Peyer's patch (tissue), 4 donors: ENCODE results near the gene ADGRL4. TPM values are rescaled to one million over a fixed set of nuclear protein-coding genes. Genes with fewer than 3 reads are reported as not detected.

Experiments used
- DNase-seq, 3 donors: peaks; one replicate each; pipeline ENCODE4 v3.0.0-alpha.2; 2017 to 2019
- H3K27ac ChIP-seq, 4 donors: fragments of 200-600 bp; sonication (generic); one replicate each; pipeline ENCODE4 v1.5.1; 2016 to 2019
- H3K27me3 ChIP-seq, 2 donors: fragments of 200-600 bp; sonication (generic); one replicate each; pipeline ENCODE4 v1.5.1; 2019
- H3K36me3 ChIP-seq, 3 donors: fragments of 200-600 bp; sonication (generic); one replicate each; pipeline ENCODE4 v1.5.1; 2016 to 2019
- H3K4me1 ChIP-seq, 4 donors: fragments of 200-600 bp; sonication (generic); one replicate each; pipeline ENCODE4 v1.5.1; 2016 to 2019
- H3K4me3 ChIP-seq, 4 donors: fragments of 200-600 bp; sonication (generic); 1 replicate in 3 of 4; 2 replicates in 1 of 4; pipeline ENCODE4 v1.5.1; 2016 to 2019; ENCODE audit warnings: mild to moderate bottlenecking in 1 of 4
- H3K9me3 ChIP-seq, 4 donors: fragments of 200-600 bp; sonication (generic); one replicate each; pipeline ENCODE4 v1.5.1; 2016 to 2019; ENCODE audit warnings: mild to moderate bottlenecking in 1 of 4
- CTCF ChIP-seq, 6 experiments: fragments of 450-650 bp in 4 of 6; fragments of 200-600 bp in 2 of 6; sonication (generic) in 1 of 6; IDR thresholded peaks; one replicate each; pipeline ENCODE4 v1.5.1; 2017 to 2019; ENCODE audit warnings: antibody characterized with exemption in 6 of 6, mild to moderate bottlenecking in 3 of 6, moderate library complexity in 1 of 6
- POLR2A ChIP-seq, 2 donors: fragments of 450-650 bp; IDR thresholded peaks; one replicate each; pipeline ENCODE4 v1.5.1; 2017; ENCODE audit warnings: antibody characterized with exemption in 2 of 2, mild to moderate bottlenecking in 2 of 2, moderate library complexity in 2 of 2
- total RNA-seq, 4 donors: library from RNA; depleted of rRNA; stranded (reverse); fragments of >200 nt; gene quantifications; one replicate each; pipeline ENCODE4 v1.1.0, GENCODE V29; 2016

ADGRL4 gene
- total RNA-seq, 4 donors from 2014 or later = 3.1 to 6.6 (median 4.1) TPM

- TF ChIP-seq POLR2A (IDR thresholded peaks at IDR 0.05) = no peak
- TF ChIP-seq CTCF (IDR thresholded peaks at IDR 0.05) = no peak
- no peaks in the 10 kb centered on the region for H3K4me1 ChIP-seq
- H3K36me3 ChIP-seq = no peaks in the 10 kb centered on the region
- no peak overlapping the region for H3K4me3 ChIP-seq
- no peak for DNase-seq
- H3K27me3 ChIP-seq = no peaks in the 10 kb centered on the region
- H3K9me3 ChIP-seq = no peaks in the 10 kb centered on the region
- H3K27ac ChIP-seq = no peak overlapping the region
These were observed 165.9 kb downstream of the ADGRL4 start for GRCh38 chr1:78840453-78841271.
